Body of pancreas (tissue), 4 donors: ENCODE data around the gene SLC2A8.

Experiments used
- POLR2A ChIP-seq, 3 donors: fragments of 450-650 bp; IDR thresholded peaks; one replicate each; pipeline ENCODE4 v1.6.1; 2016; ENCODE audit warnings: antibody characterized with exemption in 3 of 3, mild to moderate bottlenecking in 2 of 3
- TF ChIP-seq, protein P1 (sequence below), 7 experiments: fragments of 450-650 bp in 4 of 7; fragments of 200-600 bp in 3 of 7; sonication (generic) in 3 of 7; IDR thresholded peaks; one replicate each; pipeline ENCODE4 v1.5.1; 2016 to 2019; ENCODE audit warnings: antibody characterized with exemption in 7 of 7

DNA sequence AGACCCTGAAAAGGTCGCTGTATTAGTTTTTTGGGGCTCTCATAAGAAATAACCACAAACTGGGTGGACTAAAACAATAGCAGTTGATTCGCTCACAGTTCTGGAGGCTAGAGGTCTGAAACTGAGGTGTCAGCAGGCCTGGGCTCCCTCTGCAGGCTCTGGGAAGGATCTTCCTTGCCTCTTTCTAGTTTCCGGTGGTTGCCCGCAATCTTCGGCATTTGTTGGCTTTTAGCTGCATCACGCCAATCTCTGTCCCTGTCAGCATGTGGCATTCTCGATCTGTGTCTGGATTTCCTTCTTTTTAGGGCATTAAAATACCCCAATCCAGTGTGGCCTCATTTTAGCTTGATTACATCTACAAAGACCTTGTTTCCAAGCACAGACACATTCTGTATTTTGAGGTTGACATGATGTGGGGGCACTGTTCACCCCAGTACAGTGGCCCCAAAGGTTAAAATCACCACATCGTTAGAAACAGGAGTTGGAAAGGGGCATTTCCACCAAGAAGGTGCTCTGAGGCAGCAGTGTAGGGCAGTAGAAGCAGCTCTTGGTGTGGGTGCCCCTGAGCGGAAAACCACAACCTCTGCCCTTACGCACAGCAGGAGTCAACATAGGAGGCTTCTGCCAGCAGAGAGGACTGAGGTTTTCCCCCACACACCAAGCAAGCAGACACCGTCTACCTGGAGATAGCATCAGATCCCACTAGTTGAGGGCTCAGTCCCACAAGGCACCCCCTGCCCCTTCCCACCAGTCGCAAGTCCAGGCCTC, 40.7 kb downstream of the SLC2A8 start:
- TF ChIP-seq, protein P1, sequence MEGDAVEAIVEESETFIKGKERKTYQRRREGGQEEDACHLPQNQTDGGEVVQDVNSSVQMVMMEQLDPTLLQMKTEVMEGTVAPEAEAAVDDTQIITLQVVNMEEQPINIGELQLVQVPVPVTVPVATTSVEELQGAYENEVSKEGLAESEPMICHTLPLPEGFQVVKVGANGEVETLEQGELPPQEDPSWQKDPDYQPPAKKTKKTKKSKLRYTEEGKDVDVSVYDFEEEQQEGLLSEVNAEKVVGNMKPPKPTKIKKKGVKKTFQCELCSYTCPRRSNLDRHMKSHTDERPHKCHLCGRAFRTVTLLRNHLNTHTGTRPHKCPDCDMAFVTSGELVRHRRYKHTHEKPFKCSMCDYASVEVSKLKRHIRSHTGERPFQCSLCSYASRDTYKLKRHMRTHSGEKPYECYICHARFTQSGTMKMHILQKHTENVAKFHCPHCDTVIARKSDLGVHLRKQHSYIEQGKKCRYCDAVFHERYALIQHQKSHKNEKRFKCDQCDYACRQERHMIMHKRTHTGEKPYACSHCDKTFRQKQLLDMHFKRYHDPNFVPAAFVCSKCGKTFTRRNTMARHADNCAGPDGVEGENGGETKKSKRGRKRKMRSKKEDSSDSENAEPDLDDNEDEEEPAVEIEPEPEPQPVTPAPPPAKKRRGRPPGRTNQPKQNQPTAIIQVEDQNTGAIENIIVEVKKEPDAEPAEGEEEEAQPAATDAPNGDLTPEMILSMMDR (IDR thresholded peaks at IDR 0.05) = no peak
- no peak for TF ChIP-seq POLR2A (IDR thresholded peaks at IDR 0.05)
